Caco-2 (cell line): Measurements from ENCODE around the gene H2BK1. TPM values are rescaled to one million over a fixed set of nuclear protein-coding genes. Genes with fewer than 3 reads are reported as not detected.

Experiments used
- BruUV-seq: library from RNA; stranded (reverse); fragments of 400-500 nt; replicated peaks from 2 replicates; lab custom pipeline; 2021; lab: Mats Ljungman, UMichigan
- CTCF ChIA-PET: fragments of 300-600 bp; sonication (Branson Sonifier 250); formaldehyde crosslinking; loops from one replicate; lab custom pipeline; 2022; ENCODE audit warnings: antibody characterized with exemption; lab: Charles Lee
- POLR2A ChIA-PET: fragments of 300-600 bp; sonication (Branson Sonifier 250); formaldehyde crosslinking; loops from one replicate; lab custom pipeline; 2022; ENCODE audit warnings: antibody characterized with exemption; lab: Charles Lee
- DNase-seq, 2 experiments: peaks; one replicate each; pipeline versions ENCODE4 v3.0.0 to v3.0.0-alpha.2; 2020 to 2022
- H3K27me3 ChIP-seq: replicated peaks from 2 replicates; pipeline ENCODE4 v1.6.0; 2011; ENCODE audit warnings: low read length; ENCODE audit not compliant: control insufficient read depth, insufficient read depth
- H3K36me3 ChIP-seq: 2 replicates; pipeline ENCODE4 v1.5.1; 2011; ENCODE audit warnings: low read length; ENCODE audit not compliant: control insufficient read depth, insufficient read depth
- H3K4me1 ChIP-seq: fragments of 250-450 bp; sonication (Bioruptor Pico); 2 replicates; pipeline ENCODE4 v1.5.1; 2020; ENCODE audit warnings: mild to moderate bottlenecking
- H3K4me3 ChIP-seq: 2 replicates; pipeline ENCODE4 v1.5.1; 2011; ENCODE audit warnings: low read depth, mild to moderate bottlenecking, control low read depth, low read length
- H3K9me3 ChIP-seq: fragments of 250-450 bp; sonication (Bioruptor Pico); 2 replicates; pipeline ENCODE4 v1.5.1; 2020; ENCODE audit warnings: mild to moderate bottlenecking, moderate library complexity
- H3K27ac Mint-ChIP-seq: one replicate; pipeline ENCODE4 v1.8.0; 2022; ENCODE audit warnings: mixed read lengths; ENCODE audit not compliant: unreplicated experiment
- H3K27me3 Mint-ChIP-seq: one replicate; pipeline ENCODE4 v1.8.0; 2022; ENCODE audit warnings: mixed read lengths; ENCODE audit not compliant: insufficient read depth, unreplicated experiment
- H3K36me3 Mint-ChIP-seq: one replicate; pipeline ENCODE4 v1.8.0; 2022; ENCODE audit warnings: mild to moderate bottlenecking, mixed read lengths; ENCODE audit not compliant: insufficient read depth, unreplicated experiment
- H3K4me1 Mint-ChIP-seq: one replicate; pipeline ENCODE4 v1.8.0; 2022; ENCODE audit warnings: low read depth, mixed read lengths; ENCODE audit not compliant: unreplicated experiment
- H3K4me3 Mint-ChIP-seq: one replicate; pipeline ENCODE4 v1.8.0; 2022; ENCODE audit warnings: mild to moderate bottlenecking, moderate library complexity, mixed read lengths; ENCODE audit not compliant: unreplicated experiment
- H3K9me3 Mint-ChIP-seq: one replicate; pipeline ENCODE4 v1.8.0; 2022; ENCODE audit warnings: mixed read lengths; ENCODE audit not compliant: unreplicated experiment
- CTCF ChIP-seq, 2 experiments: fragments of 200-600 bp in 1 of 2; IDR thresholded peaks; 1 replicate in 1 of 2; 2 replicates in 1 of 2; pipeline versions ENCODE4 v1.5.1 to v1.8.0; 2011 to 2022; ENCODE audit warnings: antibody characterized with exemption in 1 of 2, control low read depth in 1 of 2, inconsistent platforms in 1 of 2, low read depth in 1 of 2, low read length in 1 of 2, mild to moderate bottlenecking in 1 of 2, moderate library complexity in 1 of 2; ENCODE audit not compliant: insufficient read depth in 1 of 2, severe bottlenecking in 1 of 2, unreplicated experiment in 1 of 2
- intact Hi-C: fragments of 100-400 bp; cut with micrococcal nuclease; formaldehyde crosslinking; loops from one replicate; pipeline ENCODE4 v1.10.0; 2022; ENCODE audit not compliant: unreplicated experiment
- total RNA-seq: library from RNA; stranded (reverse); gene quantifications from 2 replicates; pipeline ENCODE4 v1.2.3, GENCODE V29; 2022

The H2BK1 gene
- total RNA-seq, 1 experiment from 2014 or later, result not detected

- BruUV-seq, result no TSS peak
- no peaks in the 10 kb centered on the region for H3K4me1 ChIP-seq
- POLR2A ChIA-PET, result no interaction called here
These were observed 16.1 kb downstream of the H2BK1 start for GRCh38 chr7:151194188-151194587.

DNA sequence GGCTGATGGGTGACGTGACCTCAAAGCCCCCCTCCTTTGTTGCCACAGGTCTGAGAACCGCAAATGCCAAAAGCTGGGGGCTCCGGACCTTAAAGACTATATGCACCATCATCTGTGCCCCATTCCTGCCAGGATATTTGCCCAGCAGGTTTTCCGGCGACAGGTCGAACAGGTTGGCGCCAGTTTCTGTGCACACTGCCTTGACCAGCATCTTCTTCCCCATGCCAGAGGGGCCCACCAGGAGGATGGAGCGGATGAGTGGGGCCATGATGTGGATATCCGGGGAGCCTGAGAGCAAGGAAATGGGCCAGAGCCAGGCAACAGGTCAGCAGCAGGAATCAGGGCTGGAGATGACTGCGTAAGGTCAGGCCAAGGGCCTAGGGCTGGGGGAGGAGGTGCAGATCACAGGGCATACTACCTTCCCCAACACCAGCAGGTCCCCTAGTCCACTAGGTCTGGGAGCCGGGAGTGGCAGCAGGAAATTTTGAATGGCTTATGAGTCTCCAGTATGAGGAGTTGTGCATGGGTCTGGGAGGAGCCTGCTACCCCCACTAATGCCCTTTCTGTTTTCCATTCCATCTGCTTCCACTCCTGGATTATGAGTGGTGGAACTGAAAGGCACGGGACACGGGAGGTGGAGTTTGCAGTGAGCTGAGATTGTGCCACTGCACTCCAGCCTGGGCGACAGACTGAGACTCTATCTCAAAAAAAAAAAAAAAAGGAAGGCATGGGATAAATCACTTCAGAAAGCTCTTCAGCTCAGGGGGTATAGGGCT lies 16.9 kb downstream of the H2BK1 start:
- Histone ChIP-seq H3K36me3 (no peaks in the 10 kb centered on the region), H3K4me3 (no peak overlapping the region), H3K27me3 (peaks cover 3% of the 10 kb centered on the region; the same call in 1 of the 2 replicates), H3K4me1 (no peaks in the 10 kb centered on the region), H3K9me3 (no peaks in the 10 kb centered on the region)
- Mint-ChIP-seq H3K27ac (no peak overlapping the region), H3K4me3 (no peak overlapping the region), H3K27me3 (peaks cover 15% of the 10 kb centered on the region), H3K9me3 (no peaks in the 10 kb centered on the region), H3K36me3 (no peaks in the 10 kb centered on the region), H3K4me1 (no peaks in the 10 kb centered on the region)
- DNase-seq, result no peak
- no TSS peak for BruUV-seq
- ChIA-PET POLR2A (no interaction called here), CTCF (no interaction called here)
- TF ChIP-seq CTCF (IDR thresholded peaks at IDR 0.05; ENCODE audit: insufficient read depth in 1 of 2, low read depth in 1 of 2, low read length in 1 of 2, severe bottlenecking in 1 of 2, unreplicated experiment in 1 of 2), result no peak
- intact Hi-C loops, result no loop called here

More at GRCh38 chr7:151194188-151194587, 16.1 kb downstream of the H2BK1 start:
- peaks cover 12% of the 10 kb centered on the region for H3K27me3 Mint-ChIP-seq
- H3K9me3 Mint-ChIP-seq, result no peaks in the 10 kb centered on the region
- no peak overlapping the region for H3K4me3 Mint-ChIP-seq
- no peaks in the 10 kb centered on the region for H3K36me3 ChIP-seq
- H3K27me3 ChIP-seq, result peaks cover 3% of the 10 kb centered on the region; the same call in 1 of the 2 replicates
- no peak for TF ChIP-seq CTCF (IDR thresholded peaks at IDR 0.05; ENCODE audit: insufficient read depth in 1 of 2, low read depth in 1 of 2, low read length in 1 of 2, severe bottlenecking in 1 of 2, unreplicated experiment in 1 of 2)
- H3K36me3 Mint-ChIP-seq, result no peaks in the 10 kb centered on the region
- CTCF ChIA-PET, result interaction anchor here (0.7 to 1.1 kb wide), 2 partner anchors 27 to 176 kb away, joined by 3 read pairs; partner anchors contain the start of gene GBX1
- intact Hi-C loops, result no loop called here
- H3K4me3 ChIP-seq, result no peak overlapping the region
- H3K27ac Mint-ChIP-seq, result no peak overlapping the region
- no peaks in the 10 kb centered on the region for H3K4me1 Mint-ChIP-seq
- no peaks in the 10 kb centered on the region for H3K9me3 ChIP-seq
- DNase-seq, result no peak

GRCh38 chr7:151192002-151192539 lies 18.2 kb downstream of the H2BK1 start:
- ChIA-PET POLR2A (no interaction called here), CTCF (no interaction called here)
- intact Hi-C loops, result no loop called here
- H3K4me3 ChIP-seq, result no peak overlapping the region
- H3K27me3 ChIP-seq, result peaks cover 3% of the 10 kb centered on the region; the same call in 1 of the 2 replicates
- no peaks in the 10 kb centered on the region for H3K9me3 ChIP-seq
- Mint-ChIP-seq H3K9me3 (no peaks in the 10 kb centered on the region), H3K27ac (no peak overlapping the region), H3K4me3 (no peak overlapping the region), H3K4me1 (no peaks in the 10 kb centered on the region), H3K36me3 (no peaks in the 10 kb centered on the region), H3K27me3 (peaks cover 15% of the 10 kb centered on the region)
- no peaks in the 10 kb centered on the region for H3K36me3 ChIP-seq
- BruUV-seq, result no TSS peak
- DNase-seq, result no peak
- H3K4me1 ChIP-seq, result no peaks in the 10 kb centered on the region
- TF ChIP-seq CTCF (IDR thresholded peaks at IDR 0.05; ENCODE audit: insufficient read depth in 1 of 2, low read depth in 1 of 2, low read length in 1 of 2, severe bottlenecking in 1 of 2, unreplicated experiment in 1 of 2), result no peak
